Vagina (tissue), 2 donors: ENCODE measurements around the gene STOML1. TPM values are rescaled to one million over a fixed set of nuclear protein-coding genes. Genes with fewer than 3 reads are reported as not detected.

ENCODE experiments used
- DNase-seq, 2 donors: peaks; one replicate each; pipeline ENCODE4 v3.0.0-alpha.2; 2017; ENCODE audit errors: extremely low spot score in 2 of 2
- H3K27ac ChIP-seq: fragments of 200-600 bp; sonication (generic); one replicate; pipeline ENCODE4 v1.5.1; 2019
- H3K27me3 ChIP-seq: fragments of 200-600 bp; sonication (generic); one replicate; pipeline ENCODE4 v1.5.1; 2019
- H3K36me3 ChIP-seq, 2 donors: fragments of 200-600 bp; sonication (generic); one replicate each; pipeline ENCODE4 v1.5.1; 2017 to 2019
- H3K4me1 ChIP-seq: fragments of 200-600 bp; sonication (generic); one replicate; pipeline ENCODE4 v1.5.1; 2019
- H3K4me3 ChIP-seq, 2 donors: fragments of 200-600 bp; sonication (generic); 1 replicate in 1 of 2; 2 replicates in 1 of 2; pipeline ENCODE4 v1.5.1; 2016 to 2019
- H3K9me3 ChIP-seq: fragments of 200-600 bp; sonication (generic); one replicate; pipeline ENCODE4 v1.5.1; 2019
- POLR2A ChIP-seq, 2 donors: fragments of 450-650 bp; IDR thresholded peaks; one replicate each; pipeline ENCODE4 v1.6.1; 2017; ENCODE audit warnings: antibody characterized with exemption in 2 of 2, mild to moderate bottlenecking in 2 of 2, moderate library complexity in 2 of 2
- POLR2AphosphoS5 ChIP-seq, 2 donors: sonication (generic); formaldehyde crosslinking; IDR thresholded peaks; one replicate each; pipeline ENCODE4 v1.9.0; 2017; ENCODE audit warnings: antibody characterized with exemption in 2 of 2, mild to moderate bottlenecking in 2 of 2, low read depth in 1 of 2; ENCODE audit not compliant: insufficient read depth in 1 of 2
- intact Hi-C: fragments of 100-400 bp; cut with DNase I; formaldehyde crosslinking; loops from one replicate; pipeline ENCODE4 v1.15.1; 2023
- total RNA-seq: library from RNA; depleted of rRNA; stranded (reverse); fragments of >200 nt; gene quantifications from one replicate; pipeline ENCODE4 v1.2.3, GENCODE V29; 2016
- TF ChIP-seq, protein P1 (sequence below), 3 experiments: fragments of 450-650 bp in 2 of 3; fragments of 200-600 bp in 1 of 3; sonication (generic) in 1 of 3; IDR thresholded peaks; one replicate each; pipeline ENCODE4 v1.5.1; 2017 to 2019; ENCODE audit warnings: antibody characterized with exemption in 3 of 3, mild to moderate bottlenecking in 2 of 3, moderate library complexity in 2 of 3

The STOML1 gene
- total RNA-seq, 1 donor from 2014 or later, result 15.0 TPM

- no peak for DNase-seq
- H3K36me3 ChIP-seq, result no peaks in the 10 kb centered on the region
- H3K27ac ChIP-seq, result no peak overlapping the region
- H3K9me3 ChIP-seq, result no peaks in the 10 kb centered on the region
- H3K4me1 ChIP-seq, result peaks cover 35% of the 10 kb centered on the region
- no peaks in the 10 kb centered on the region for H3K27me3 ChIP-seq
- no peak overlapping the region for H3K4me3 ChIP-seq
- intact Hi-C loops, result no loop called here
- TF ChIP-seq POLR2A (IDR thresholded peaks at IDR 0.05) (no peak), POLR2AphosphoS5 (IDR thresholded peaks at IDR 0.05; ENCODE audit: insufficient read depth in 1 of 2, low read depth in 1 of 2) (no peak)
- TF ChIP-seq, protein P1, sequence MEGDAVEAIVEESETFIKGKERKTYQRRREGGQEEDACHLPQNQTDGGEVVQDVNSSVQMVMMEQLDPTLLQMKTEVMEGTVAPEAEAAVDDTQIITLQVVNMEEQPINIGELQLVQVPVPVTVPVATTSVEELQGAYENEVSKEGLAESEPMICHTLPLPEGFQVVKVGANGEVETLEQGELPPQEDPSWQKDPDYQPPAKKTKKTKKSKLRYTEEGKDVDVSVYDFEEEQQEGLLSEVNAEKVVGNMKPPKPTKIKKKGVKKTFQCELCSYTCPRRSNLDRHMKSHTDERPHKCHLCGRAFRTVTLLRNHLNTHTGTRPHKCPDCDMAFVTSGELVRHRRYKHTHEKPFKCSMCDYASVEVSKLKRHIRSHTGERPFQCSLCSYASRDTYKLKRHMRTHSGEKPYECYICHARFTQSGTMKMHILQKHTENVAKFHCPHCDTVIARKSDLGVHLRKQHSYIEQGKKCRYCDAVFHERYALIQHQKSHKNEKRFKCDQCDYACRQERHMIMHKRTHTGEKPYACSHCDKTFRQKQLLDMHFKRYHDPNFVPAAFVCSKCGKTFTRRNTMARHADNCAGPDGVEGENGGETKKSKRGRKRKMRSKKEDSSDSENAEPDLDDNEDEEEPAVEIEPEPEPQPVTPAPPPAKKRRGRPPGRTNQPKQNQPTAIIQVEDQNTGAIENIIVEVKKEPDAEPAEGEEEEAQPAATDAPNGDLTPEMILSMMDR (IDR thresholded peaks at IDR 0.05), result no peak
Measured at GRCh38 chr15:73954188-73955145, 37.6 kb downstream of the STOML1 start.

GRCh38 chr15:73952913-73953750, 39.0 kb downstream of the STOML1 start:
- intact Hi-C loops, result no loop called here
- Histone ChIP-seq H3K4me1 (peaks cover 35% of the 10 kb centered on the region), H3K9me3 (no peaks in the 10 kb centered on the region), H3K36me3 (no peaks in the 10 kb centered on the region), H3K27me3 (no peaks in the 10 kb centered on the region), H3K27ac (peak overlapping the region; percentile 92), H3K4me3 (no peak overlapping the region)
- DNase-seq, result no peak
- TF ChIP-seq POLR2AphosphoS5 (IDR thresholded peaks at IDR 0.05; ENCODE audit: insufficient read depth in 1 of 2, low read depth in 1 of 2) (no peak), POLR2A (IDR thresholded peaks at IDR 0.05) (no peak)
- TF ChIP-seq, protein P1 (IDR thresholded peaks at IDR 0.05), result no peak

- H3K36me3 ChIP-seq, result peaks cover 0 to 7% of the 10 kb centered on the region in 2 donors
- H3K27me3 ChIP-seq, result no peaks in the 10 kb centered on the region
- no peaks in the 10 kb centered on the region for H3K9me3 ChIP-seq
- peak overlapping the region; percentile 92 for H3K27ac ChIP-seq
- TF ChIP-seq, protein P1 (IDR thresholded peaks at IDR 0.05), result no peak
- TF ChIP-seq POLR2AphosphoS5 (IDR thresholded peaks at IDR 0.05; ENCODE audit: insufficient read depth in 1 of 2, low read depth in 1 of 2), result no peak
- no peak for TF ChIP-seq POLR2A (IDR thresholded peaks at IDR 0.05)
- no peak overlapping the region for H3K4me3 ChIP-seq
- peaks cover 35% of the 10 kb centered on the region for H3K4me1 ChIP-seq
- DNase-seq, result no peak
- intact Hi-C loops, result no loop called here
Measured at GRCh38 chr15:73952171-73952912, 39.8 kb downstream of the STOML1 start.

- no peak overlapping the region for H3K4me3 ChIP-seq
- H3K4me1 ChIP-seq, result peaks cover 28% of the 10 kb centered on the region
- no peak for DNase-seq
- H3K36me3 ChIP-seq, result peaks cover 0 to 9% of the 10 kb centered on the region in 2 donors
- peak overlapping the region; percentile 92 for H3K27ac ChIP-seq
- TF ChIP-seq POLR2AphosphoS5 (IDR thresholded peaks at IDR 0.05; ENCODE audit: insufficient read depth in 1 of 2, low read depth in 1 of 2) (no peak), POLR2A (IDR thresholded peaks at IDR 0.05) (no peak)
- TF ChIP-seq, protein P1 (IDR thresholded peaks at IDR 0.05), result no peak
- no peaks in the 10 kb centered on the region for H3K27me3 ChIP-seq
- no peaks in the 10 kb centered on the region for H3K9me3 ChIP-seq
- intact Hi-C loops, result loop anchor here (2.0 kb wide), 1 partner anchor 27 kb away; no protein-coding TSS in a partner anchor
Measured at GRCh38 chr15:73951601-73952000, 40.5 kb downstream of the STOML1 start.
